Neuronal stem cell (in vitro differentiated cells): ENCODE data around the gene PRPS2.

ENCODE experiments used
- DNase-seq: peaks from one replicate; pipeline ENCODE4 v3.0.0-alpha.2; 2013; ENCODE audit warnings: low spot score
- H2AFZ ChIP-seq: one replicate; pipeline ENCODE4 v1.6.1; 2013; ENCODE audit warnings: mild to moderate bottlenecking, low read length, inconsistent platforms
- H2AK5ac ChIP-seq: 2 replicates; pipeline ENCODE4 v1.6.1; 2013; ENCODE audit warnings: low read depth, mild to moderate bottlenecking, inconsistent platforms, low read length, moderate library complexity, mixed read lengths
- H2BK120ac ChIP-seq: 2 replicates; pipeline ENCODE4 v1.6.1; 2013; ENCODE audit warnings: low read depth, mild to moderate bottlenecking, inconsistent platforms, low read length, moderate library complexity, mixed read lengths
- H2BK12ac ChIP-seq: one replicate; pipeline ENCODE4 v1.6.1; 2013; ENCODE audit warnings: low read length, inconsistent platforms
- H2BK15ac ChIP-seq: 2 replicates; pipeline ENCODE4 v1.6.1; 2013; ENCODE audit warnings: mild to moderate bottlenecking, low read length, inconsistent platforms, mixed read lengths
- H2BK5ac ChIP-seq: one replicate; pipeline ENCODE4 v1.6.1; 2013; ENCODE audit warnings: inconsistent platforms, mild to moderate bottlenecking, low read length, moderate library complexity
- H3K14ac ChIP-seq: one replicate; pipeline ENCODE4 v1.6.1; 2013; ENCODE audit warnings: low read length, inconsistent platforms
- H3K18ac ChIP-seq: 2 replicates; pipeline ENCODE4 v1.6.1; 2013; ENCODE audit warnings: low read length, inconsistent platforms
- H3K23ac ChIP-seq: 2 replicates; pipeline ENCODE4 v1.6.1; 2013; ENCODE audit warnings: low read depth, mild to moderate bottlenecking, mixed read lengths, low read length, inconsistent platforms; ENCODE audit not compliant: poor library complexity
- H3K27ac ChIP-seq: replicated peaks from 3 replicates; pipeline ENCODE4 v1.5.1; 2013; ENCODE audit warnings: low read length, inconsistent platforms
- H3K27me3 ChIP-seq, 3 experiments: 2 replicates each; pipeline ENCODE4 v1.6.1; 2013; ENCODE audit warnings: low read length in 3 of 3, mild to moderate bottlenecking in 2 of 3, inconsistent platforms in 1 of 3, low read depth in 1 of 3, mixed read lengths in 1 of 3, moderate library complexity in 1 of 3; ENCODE audit not compliant: control insufficient read depth in 3 of 3, insufficient read depth in 3 of 3
- H3K36me3 ChIP-seq, 2 donors: replicated peaks in 1 of 2; 2 replicates each; pipeline ENCODE4 v1.6.1; 2013; ENCODE audit warnings: low read length in 2 of 2; ENCODE audit not compliant: control insufficient read depth in 2 of 2, insufficient read depth in 2 of 2
- H3K4ac ChIP-seq: 2 replicates; pipeline ENCODE4 v1.6.1; 2013; ENCODE audit warnings: inconsistent platforms, mild to moderate bottlenecking, low read length, moderate library complexity
- H3K4me1 ChIP-seq, 2 donors: 1 replicate in 1 of 2; 2 replicates in 1 of 2; pipeline ENCODE4 v1.6.1; 2013; ENCODE audit warnings: low read length in 2 of 2, low read depth in 1 of 2; ENCODE audit not compliant: control insufficient read depth in 2 of 2, insufficient read depth in 1 of 2
- H3K4me2 ChIP-seq: one replicate; pipeline ENCODE4 v1.6.1; 2013; ENCODE audit warnings: mild to moderate bottlenecking, low read length, inconsistent platforms; ENCODE audit not compliant: insufficient read depth, poor library complexity, severe bottlenecking
- H3K4me3 ChIP-seq, 2 donors: 2 replicates each; pipeline ENCODE4 v1.5.1; 2013; ENCODE audit warnings: low read length in 2 of 2, mild to moderate bottlenecking in 2 of 2, inconsistent platforms in 1 of 2, moderate library complexity in 1 of 2
- H3K79me1 ChIP-seq: one replicate; pipeline ENCODE4 v1.6.1; 2013; ENCODE audit warnings: low read depth, mild to moderate bottlenecking, inconsistent platforms, low read length, moderate library complexity
- H3K9ac ChIP-seq: one replicate; pipeline ENCODE4 v1.6.1; 2013; ENCODE audit warnings: mild to moderate bottlenecking, low read depth, low read length, inconsistent platforms; ENCODE audit not compliant: poor library complexity
- H3K9me3 ChIP-seq, 2 donors: replicated peaks in 1 of 2; 2 replicates each; pipeline versions ENCODE3 to v1.6.1; 2013; ENCODE audit warnings: low read length in 2 of 2, mild to moderate bottlenecking in 2 of 2, inconsistent platforms in 1 of 2, low read depth in 1 of 2, mixed read lengths in 1 of 2, moderate library complexity in 1 of 2; ENCODE audit not compliant: control insufficient read depth in 2 of 2, insufficient read depth in 1 of 2
- H4K8ac ChIP-seq: one replicate; pipeline ENCODE4 v1.6.1; 2013; ENCODE audit warnings: low read depth, mild to moderate bottlenecking, inconsistent platforms, low read length, moderate library complexity
- H4K91ac ChIP-seq: one replicate; pipeline ENCODE4 v1.6.1; 2013; ENCODE audit warnings: low read length, low read depth, mild to moderate bottlenecking, inconsistent platforms; ENCODE audit not compliant: poor library complexity
- WGBS, 2 donors: extraction: QIAGEN DNeasy Blood & Tissue Kit; methylation state at CpG; one replicate each; pipeline ENCODE4 v1.1.7; 2013; ENCODE audit warnings: missing lambda C conversion rate in 2 of 2, mixed read lengths in 1 of 2; ENCODE audit not compliant: insufficient read length in 2 of 2, insufficient replicate concordance in 1 of 2; ENCODE audit errors: extremely low coverage in 2 of 2; 5-methylcytosine and 5-hydroxymethylcytosine counted together

Gene PRPS2

DNA sequence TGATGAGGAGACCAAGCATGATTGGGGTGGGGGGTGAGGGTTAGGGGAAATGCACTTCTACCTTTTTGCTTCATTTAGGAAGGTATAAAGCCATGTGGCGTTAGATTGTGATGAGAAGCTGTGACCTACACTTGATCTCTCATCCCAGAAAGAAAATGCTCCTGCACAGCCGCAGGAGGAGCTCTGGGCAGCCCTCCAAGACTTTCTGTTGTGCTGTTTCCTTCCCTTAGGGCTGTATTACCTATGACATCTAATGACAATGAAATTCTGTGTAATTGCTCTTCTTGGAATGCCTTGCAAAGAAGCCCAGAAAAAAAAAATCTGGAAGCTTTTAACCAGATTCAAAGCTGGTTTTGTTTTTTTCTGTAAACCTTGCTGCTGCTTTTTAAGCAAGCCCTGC lies 13.4 kb downstream of the PRPS2 start:
- Histone ChIP-seq H3K36me3 (peaks cover 2 to 59% of the 10 kb centered on the region in 2 donors), H2BK12ac (no peak overlapping the region), H3K4me2 (no peak overlapping the region), H2BK15ac (no peak overlapping the region), H3K27ac (no peak overlapping the region), H2BK5ac (no peak overlapping the region), H3K27me3 (no peaks in the 10 kb centered on the region), H2AK5ac (no peak overlapping the region), H4K8ac (no peak overlapping the region), H3K9ac (no peak overlapping the region), H3K4ac (no peak overlapping the region), H3K23ac (no peak overlapping the region), H3K9me3 (no peaks in the 10 kb centered on the region), H2AFZ (no peak overlapping the region), H3K4me3 (no peak overlapping the region), H4K91ac (no peak overlapping the region), H3K4me1 (no peaks in the 10 kb centered on the region), H3K14ac (no peak overlapping the region), H3K79me1 (no peaks in the 10 kb centered on the region), H2BK120ac (no peak overlapping the region), H3K18ac (no peak overlapping the region)
- WGBS, 2 donors, result no CpG with 5 or more reads among the region's 2 CpGs
- no peak for DNase-seq

DNA sequence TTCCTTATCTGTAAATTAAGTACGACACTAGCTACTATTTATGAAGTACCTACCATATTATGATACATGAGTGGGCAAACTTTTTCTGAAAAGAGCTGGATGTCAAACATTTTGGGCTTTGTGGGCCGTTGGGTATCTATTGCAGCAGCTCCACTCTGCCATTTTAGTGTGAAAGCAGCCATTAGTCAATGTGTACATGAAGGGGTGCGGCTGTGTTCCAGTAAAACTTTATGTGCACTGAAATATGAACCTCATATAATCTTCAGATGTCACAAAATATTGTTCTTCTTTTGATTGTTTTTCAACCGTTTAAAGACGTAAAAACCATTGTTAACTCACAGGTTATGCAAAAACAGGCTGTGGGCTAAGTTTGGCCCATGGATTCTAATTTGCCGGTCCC lies 14.1 kb downstream of the PRPS2 start:
- H3K4me3 ChIP-seq, result no peak overlapping the region
- H3K4me2 ChIP-seq, result no peak overlapping the region
- no peak overlapping the region for H2BK15ac ChIP-seq
- WGBS, 2 donors, result no CpG with 5 or more reads among the region's 6 CpGs
- no peaks in the 10 kb centered on the region for H3K4me1 ChIP-seq
- no peak overlapping the region for H4K8ac ChIP-seq
- H3K18ac ChIP-seq, result no peak overlapping the region
- no peak overlapping the region for H3K4ac ChIP-seq
- no peaks in the 10 kb centered on the region for H3K9me3 ChIP-seq
- no peak overlapping the region for H3K23ac ChIP-seq
- H2AK5ac ChIP-seq, result no peak overlapping the region
- peaks cover 0 to 59% of the 10 kb centered on the region in 2 donors for H3K36me3 ChIP-seq
- no peaks in the 10 kb centered on the region for H3K27me3 ChIP-seq
- H2BK12ac ChIP-seq, result no peak overlapping the region
- no peak for DNase-seq
- no peak overlapping the region for H2AFZ ChIP-seq
- H3K27ac ChIP-seq, result no peak overlapping the region
- H2BK5ac ChIP-seq, result no peak overlapping the region
- H4K91ac ChIP-seq, result no peak overlapping the region
- no peaks in the 10 kb centered on the region for H3K79me1 ChIP-seq
- H3K14ac ChIP-seq, result no peak overlapping the region
- H2BK120ac ChIP-seq, result no peak overlapping the region
- H3K9ac ChIP-seq, result no peak overlapping the region

DNA sequence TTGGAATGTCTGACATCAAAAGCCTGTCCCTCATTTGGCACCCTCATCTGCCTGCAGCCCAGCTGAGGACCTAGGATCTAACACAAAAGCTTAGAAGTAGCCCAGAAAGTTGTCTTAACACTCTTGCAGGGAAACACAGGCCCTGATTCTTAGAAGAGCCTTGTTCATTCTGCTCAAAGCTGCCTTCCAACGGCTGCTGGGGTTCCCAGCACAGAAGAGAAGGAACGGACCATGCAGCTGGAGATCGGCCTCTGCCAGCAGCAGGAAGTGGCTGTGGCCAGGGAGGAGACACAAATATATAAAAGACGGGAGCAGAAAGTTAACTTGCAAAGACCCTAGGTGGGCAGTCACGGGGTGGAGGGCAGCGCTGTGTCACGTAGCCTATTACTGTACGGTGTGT lies 20.4 kb downstream of the PRPS2 start:
- no peak overlapping the region for H4K8ac ChIP-seq
- H3K9ac ChIP-seq, result no peak overlapping the region
- no peak overlapping the region for H2BK120ac ChIP-seq
- WGBS, 2 donors, result no CpG with 5 or more reads among the region's 8 CpGs
- no peak overlapping the region for H2BK12ac ChIP-seq
- no peak overlapping the region for H3K18ac ChIP-seq
- H3K4ac ChIP-seq, result no peak overlapping the region
- H3K14ac ChIP-seq, result no peak overlapping the region
- H2AFZ ChIP-seq, result no peak overlapping the region
- DNase-seq, result no peak
- H3K27ac ChIP-seq, result no peak overlapping the region
- peaks cover 2 to 35% of the 10 kb centered on the region in 2 donors for H3K36me3 ChIP-seq
- no peaks in the 10 kb centered on the region for H3K9me3 ChIP-seq
- no peak overlapping the region for H2AK5ac ChIP-seq
- H3K23ac ChIP-seq, result no peak overlapping the region
- no peak overlapping the region for H3K4me2 ChIP-seq
- H3K79me1 ChIP-seq, result no peaks in the 10 kb centered on the region
- H3K4me1 ChIP-seq, result no peaks in the 10 kb centered on the region
- H3K4me3 ChIP-seq, result no peak overlapping the region
- no peak overlapping the region for H2BK5ac ChIP-seq
- no peaks in the 10 kb centered on the region for H3K27me3 ChIP-seq
- H4K91ac ChIP-seq, result no peak overlapping the region
- H2BK15ac ChIP-seq, result no peak overlapping the region

DNA sequence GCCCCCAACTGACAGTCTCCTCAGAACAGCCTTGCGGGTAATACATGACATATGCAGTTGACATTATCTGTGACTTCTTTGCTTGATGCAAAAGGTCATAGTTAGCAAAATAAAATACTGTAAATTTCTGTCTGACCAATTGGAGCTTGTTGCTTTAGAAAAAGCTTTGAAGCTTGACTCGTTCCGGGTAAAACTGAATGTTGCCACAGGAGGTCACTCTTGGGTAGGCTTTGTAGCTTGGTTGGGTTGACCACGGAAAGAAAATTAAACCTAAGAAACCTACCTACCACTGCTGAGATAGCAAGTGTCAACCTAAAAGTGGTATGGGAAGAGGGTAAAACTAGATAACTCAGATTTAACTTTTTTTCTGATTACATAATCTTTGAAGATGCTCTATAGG lies 23.2 kb downstream of the PRPS2 start:
- no peak overlapping the region for H4K8ac ChIP-seq
- H4K91ac ChIP-seq, result no peak overlapping the region
- WGBS, 2 donors, result no CpG with 5 or more reads among the region's 4 CpGs
- no peaks in the 10 kb centered on the region for H3K27me3 ChIP-seq
- no peak overlapping the region for H2AK5ac ChIP-seq
- H3K4ac ChIP-seq, result no peak overlapping the region
- no peak overlapping the region for H2BK15ac ChIP-seq
- no peak overlapping the region for H3K4me2 ChIP-seq
- no peak overlapping the region for H3K27ac ChIP-seq
- no peak overlapping the region for H2BK5ac ChIP-seq
- no peak overlapping the region for H3K14ac ChIP-seq
- H3K4me3 ChIP-seq, result no peak overlapping the region
- no peak overlapping the region for H3K18ac ChIP-seq
- no peak overlapping the region for H3K9ac ChIP-seq
- no peaks in the 10 kb centered on the region for H3K79me1 ChIP-seq
- DNase-seq, result no peak
- no peaks in the 10 kb centered on the region for H3K9me3 ChIP-seq
- no peak overlapping the region for H2BK120ac ChIP-seq
- no peak overlapping the region for H2BK12ac ChIP-seq
- H3K36me3 ChIP-seq, result peaks cover 2 to 33% of the 10 kb centered on the region in 2 donors
- no peaks in the 10 kb centered on the region for H3K4me1 ChIP-seq
- H2AFZ ChIP-seq, result no peak overlapping the region
- H3K23ac ChIP-seq, result no peak overlapping the region
